HepG2 (cell line): ENCODE data around the gene THAP2. TPM values are rescaled to one million over a fixed set of nuclear protein-coding genes. Genes with fewer than 3 reads are reported as not detected.

Experiments
- HDAC6 ChIP-seq: fragments of 200-600 bp; sonication (generic); IDR thresholded peaks from 2 replicates; pipeline ENCODE4 v1.7.0; 2017; ENCODE audit warnings: mild to moderate bottlenecking, antibody characterized with exemption, low read length, low read depth
- KAT2B ChIP-seq: fragments of 150-350 bp; IDR thresholded peaks from 2 replicates; pipeline ENCODE4 v1.6.1; 2014; ENCODE audit warnings: low read depth, low read length, borderline replicate concordance
- KAT8 ChIP-seq: IDR thresholded peaks from 2 replicates; pipeline ENCODE4 v1.6.1; 2016; ENCODE audit warnings: missing genetic modification reagents, missing compliant biosample characterization
- MIER2 ChIP-seq: IDR thresholded peaks from 2 replicates; pipeline ENCODE4 v1.6.1; 2016; ENCODE audit warnings: missing biosample characterization, missing genetic modification reagents
- NFE2 ChIP-seq: sonication (generic); formaldehyde crosslinking; IDR thresholded peaks from 2 replicates; pipeline ENCODE4 v1.4.0; 2020; ENCODE audit warnings: missing genetic modification reagents
- RAD51 ChIP-seq: fragments of 450-650 bp; IDR thresholded peaks from 2 replicates; pipeline ENCODE4 v1.6.1; 2016; ENCODE audit warnings: borderline replicate concordance
- REL ChIP-seq: sonication (generic); formaldehyde crosslinking; conservative IDR thresholded peaks from 2 replicates; pipeline ENCODE4 v1.8.0; 2022; ENCODE audit warnings: mild to moderate bottlenecking, missing genetic modification reagents, moderate library complexity
- WIZ ChIP-seq: sonication (generic); formaldehyde crosslinking; IDR thresholded peaks from 2 replicates; pipeline ENCODE4 v1.5.1; 2020; ENCODE audit warnings: mild to moderate bottlenecking, missing genetic modification reagents
- ZEB1 ChIP-seq: IDR thresholded peaks from 2 replicates; pipeline ENCODE4 v1.6.1; 2012; ENCODE audit warnings: mild to moderate bottlenecking, low read depth, inconsistent platforms; ENCODE audit not compliant: insufficient replicate concordance
- ZNF136 ChIP-seq: sonication (generic); formaldehyde crosslinking; IDR thresholded peaks from 2 replicates; pipeline ENCODE4 v1.8.1; 2022; ENCODE audit warnings: low read depth, mild to moderate bottlenecking, moderate library complexity, missing genetic modification reagents
- ZNF138 ChIP-seq: sonication (generic); formaldehyde crosslinking; IDR thresholded peaks from 2 replicates; pipeline ENCODE4 v1.5.0; 2020; ENCODE audit warnings: mild to moderate bottlenecking, low read depth, missing genetic modification reagents
- ZNF143 ChIP-seq: sonication (generic); formaldehyde crosslinking; IDR thresholded peaks from 2 replicates; pipeline ENCODE4 v1.4.0; 2020; ENCODE audit warnings: missing genetic modification reagents
- ZNF343 ChIP-seq: sonication (generic); formaldehyde crosslinking; IDR thresholded peaks from 2 replicates; pipeline ENCODE4 v1.4.0; 2020; ENCODE audit warnings: mild to moderate bottlenecking, missing genetic modification reagents
- ZNF629 ChIP-seq: sonication (generic); formaldehyde crosslinking; conservative IDR thresholded peaks from 2 replicates; pipeline ENCODE4 v1.5.0; 2020; ENCODE audit warnings: missing genetic modification reagents
- ZNF674 ChIP-seq: sonication (generic); formaldehyde crosslinking; IDR thresholded peaks from 2 replicates; pipeline ENCODE4 v1.5.0; 2020; ENCODE audit warnings: low read depth, mild to moderate bottlenecking, missing genetic modification reagents
- ZNF746 ChIP-seq: sonication (generic); formaldehyde crosslinking; IDR thresholded peaks from 2 replicates; pipeline ENCODE4 v1.8.0; 2022; ENCODE audit warnings: mild to moderate bottlenecking, missing genetic modification reagents
- ZNF777 ChIP-seq: sonication (generic); formaldehyde crosslinking; IDR thresholded peaks from 2 replicates; pipeline ENCODE4 v1.4.0; 2020; ENCODE audit warnings: missing genetic modification reagents
- ZNF782 ChIP-seq: sonication (generic); formaldehyde crosslinking; IDR thresholded peaks from 2 replicates; pipeline ENCODE4 v1.4.0; 2020; ENCODE audit warnings: missing genetic modification reagents, mild to moderate bottlenecking, borderline replicate concordance
- polyA plus RNA-seq, 8 experiments: library from polyadenylated mRNA; depleted of rRNA in 3 of 8; stranded (reverse) in 7 of 8; unstranded in 1 of 8; fragments of >200 nt; fragmentation: Illumina TruSeq in 4 of 8; extraction: Trizol in 4 of 8; gene quantifications; 2 replicates each; pipeline versions ENCODE4 v1.2.1 to v1.2.3, GENCODE V29; 2011 to 2016; ENCODE audit warnings: low read depth in 4 of 8, missing spikeins in 1 of 8, mixed read lengths in 1 of 8; ENCODE audit not compliant: insufficient read depth in 1 of 8
- total RNA-seq, 5 experiments: library from RNA; depleted of rRNA; stranded (reverse); fragments of >200 nt; fragmentation: Illumina TruSeq; extraction: Trizol; gene quantifications; 2 replicates each; pipeline ENCODE4 v1.2.3, GENCODE V29; 2016; ENCODE audit warnings: low read depth in 1 of 5
- TF ChIP-seq, protein P1 (sequence below): sonication (generic); formaldehyde crosslinking; conservative IDR thresholded peaks from 2 replicates; pipeline ENCODE4 v1.4.0; 2020; ENCODE audit warnings: missing genetic modification reagents
- TF ChIP-seq, protein P2 (sequence below): IDR thresholded peaks from 2 replicates; pipeline ENCODE4 v1.4.0; 2020; ENCODE audit warnings: mild to moderate bottlenecking, missing genetic modification reagents
- TF ChIP-seq, protein P3 (sequence below): sonication (generic); formaldehyde crosslinking; IDR thresholded peaks from 2 replicates; pipeline ENCODE4 v1.4.0; 2020; ENCODE audit warnings: mild to moderate bottlenecking, missing genetic modification reagents
- TF ChIP-seq, protein P4 (sequence below): sonication (generic); IDR thresholded peaks from 2 replicates; pipeline ENCODE4 v1.6.1; 2016; ENCODE audit warnings: low read depth, borderline replicate concordance
- TF ChIP-seq, protein P5 (sequence below): fragments of 450-650 bp; IDR thresholded peaks from 2 replicates; pipeline ENCODE4 v1.6.1; 2017; ENCODE audit warnings: mild to moderate bottlenecking

THAP2 gene
- total and polyA plus RNA-seq, 2 of the 13 experiments (the other 11 are each of a cell fraction or from before 2014, with no cell fraction given): 5.2 to 6.2 TPM

DNA sequence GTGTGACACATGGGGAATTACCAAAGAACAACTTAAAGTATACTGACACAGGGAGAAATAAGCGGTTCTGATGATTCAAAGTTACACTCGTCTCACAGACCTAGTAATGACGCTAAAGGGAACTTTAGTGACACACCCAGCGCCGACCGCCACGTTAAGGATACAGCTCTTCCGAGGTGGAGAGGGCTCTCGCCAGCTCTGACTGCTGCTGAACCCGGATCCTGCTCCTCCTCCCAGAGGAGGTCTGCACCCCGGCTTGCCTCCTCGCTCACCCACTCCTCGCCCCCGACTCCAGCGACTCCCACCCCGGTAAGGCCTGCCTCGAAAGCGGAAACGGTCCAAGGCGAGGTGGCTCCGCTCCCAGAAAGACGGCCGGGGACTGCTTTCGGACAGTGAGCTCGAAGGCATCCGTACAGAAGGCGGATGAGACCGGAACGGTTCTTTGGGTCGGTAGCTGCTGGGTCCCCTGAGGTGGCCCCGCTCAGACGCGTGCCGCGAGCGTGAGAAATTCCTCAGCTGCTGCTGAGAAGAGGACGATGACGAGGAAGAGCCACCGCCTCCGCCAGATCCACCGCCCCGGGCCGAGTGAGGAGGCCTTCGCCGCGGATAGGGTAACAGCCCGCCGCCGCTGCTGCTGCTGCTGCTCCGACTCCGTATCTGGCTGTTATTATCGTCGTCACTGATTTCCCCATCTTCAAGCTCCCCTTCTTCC, 1.1 kb upstream of the THAP2 start (continued):
- no peak for TF ChIP-seq ZNF629 (CRISPR knock-in tag)
- peak; percentile 30; the same call in 1 of the 2 replicates for TF ChIP-seq ZNF777 (CRISPR knock-in tag)
- TF ChIP-seq ZNF746 (CRISPR knock-in tag): no peak
- TF ChIP-seq, protein P1, sequence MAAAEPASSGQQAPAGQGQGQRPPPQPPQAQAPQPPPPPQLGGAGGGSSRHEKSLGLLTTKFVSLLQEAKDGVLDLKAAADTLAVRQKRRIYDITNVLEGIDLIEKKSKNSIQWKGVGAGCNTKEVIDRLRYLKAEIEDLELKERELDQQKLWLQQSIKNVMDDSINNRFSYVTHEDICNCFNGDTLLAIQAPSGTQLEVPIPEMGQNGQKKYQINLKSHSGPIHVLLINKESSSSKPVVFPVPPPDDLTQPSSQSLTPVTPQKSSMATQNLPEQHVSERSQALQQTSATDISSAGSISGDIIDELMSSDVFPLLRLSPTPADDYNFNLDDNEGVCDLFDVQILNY: no peak
- TF ChIP-seq, protein P2, sequence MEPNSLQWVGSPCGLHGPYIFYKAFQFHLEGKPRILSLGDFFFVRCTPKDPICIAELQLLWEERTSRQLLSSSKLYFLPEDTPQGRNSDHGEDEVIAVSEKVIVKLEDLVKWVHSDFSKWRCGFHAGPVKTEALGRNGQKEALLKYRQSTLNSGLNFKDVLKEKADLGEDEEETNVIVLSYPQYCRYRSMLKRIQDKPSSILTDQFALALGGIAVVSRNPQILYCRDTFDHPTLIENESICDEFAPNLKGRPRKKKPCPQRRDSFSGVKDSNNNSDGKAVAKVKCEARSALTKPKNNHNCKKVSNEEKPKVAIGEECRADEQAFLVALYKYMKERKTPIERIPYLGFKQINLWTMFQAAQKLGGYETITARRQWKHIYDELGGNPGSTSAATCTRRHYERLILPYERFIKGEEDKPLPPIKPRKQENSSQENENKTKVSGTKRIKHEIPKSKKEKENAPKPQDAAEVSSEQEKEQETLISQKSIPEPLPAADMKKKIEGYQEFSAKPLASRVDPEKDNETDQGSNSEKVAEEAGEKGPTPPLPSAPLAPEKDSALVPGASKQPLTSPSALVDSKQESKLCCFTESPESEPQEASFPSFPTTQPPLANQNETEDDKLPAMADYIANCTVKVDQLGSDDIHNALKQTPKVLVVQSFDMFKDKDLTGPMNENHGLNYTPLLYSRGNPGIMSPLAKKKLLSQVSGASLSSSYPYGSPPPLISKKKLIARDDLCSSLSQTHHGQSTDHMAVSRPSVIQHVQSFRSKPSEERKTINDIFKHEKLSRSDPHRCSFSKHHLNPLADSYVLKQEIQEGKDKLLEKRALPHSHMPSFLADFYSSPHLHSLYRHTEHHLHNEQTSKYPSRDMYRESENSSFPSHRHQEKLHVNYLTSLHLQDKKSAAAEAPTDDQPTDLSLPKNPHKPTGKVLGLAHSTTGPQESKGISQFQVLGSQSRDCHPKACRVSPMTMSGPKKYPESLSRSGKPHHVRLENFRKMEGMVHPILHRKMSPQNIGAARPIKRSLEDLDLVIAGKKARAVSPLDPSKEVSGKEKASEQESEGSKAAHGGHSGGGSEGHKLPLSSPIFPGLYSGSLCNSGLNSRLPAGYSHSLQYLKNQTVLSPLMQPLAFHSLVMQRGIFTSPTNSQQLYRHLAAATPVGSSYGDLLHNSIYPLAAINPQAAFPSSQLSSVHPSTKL (CRISPR knock-in tag): 0 out of 2 replicates have a peak, but pooled peaks have one; percentile 6
- no peak for TF ChIP-seq ZNF136
- TF ChIP-seq ZNF143 (CRISPR knock-in tag): no peak
- TF ChIP-seq ZNF674: no peak
- TF ChIP-seq ZEB1: no peak
- TF ChIP-seq KAT2B: no peak
- TF ChIP-seq REL: no peak
- TF ChIP-seq ZNF782: no peak
- TF ChIP-seq, protein P3, sequence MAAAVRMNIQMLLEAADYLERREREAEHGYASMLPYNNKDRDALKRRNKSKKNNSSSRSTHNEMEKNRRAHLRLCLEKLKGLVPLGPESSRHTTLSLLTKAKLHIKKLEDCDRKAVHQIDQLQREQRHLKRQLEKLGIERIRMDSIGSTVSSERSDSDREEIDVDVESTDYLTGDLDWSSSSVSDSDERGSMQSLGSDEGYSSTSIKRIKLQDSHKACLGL (CRISPR knock-in tag): no peak
- TF ChIP-seq WIZ (CRISPR knock-in tag): no peak
- TF ChIP-seq HDAC6: no peak
- TF ChIP-seq, protein P4, sequence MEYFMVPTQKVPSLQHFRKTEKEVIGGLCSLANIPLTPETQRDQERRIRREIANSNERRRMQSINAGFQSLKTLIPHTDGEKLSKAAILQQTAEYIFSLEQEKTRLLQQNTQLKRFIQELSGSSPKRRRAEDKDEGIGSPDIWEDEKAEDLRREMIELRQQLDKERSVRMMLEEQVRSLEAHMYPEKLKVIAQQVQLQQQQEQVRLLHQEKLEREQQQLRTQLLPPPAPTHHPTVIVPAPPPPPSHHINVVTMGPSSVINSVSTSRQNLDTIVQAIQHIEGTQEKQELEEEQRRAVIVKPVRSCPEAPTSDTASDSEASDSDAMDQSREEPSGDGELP: no peak
- TF ChIP-seq ZNF343 (CRISPR knock-in tag): no peak; the same call in 1 of the 2 replicates
- no peak for TF ChIP-seq NFE2 (CRISPR knock-in tag)
- TF ChIP-seq ZNF138: no peak
- no peak for TF ChIP-seq KAT8
- TF ChIP-seq RAD51: no peak
- TF ChIP-seq, protein P5, sequence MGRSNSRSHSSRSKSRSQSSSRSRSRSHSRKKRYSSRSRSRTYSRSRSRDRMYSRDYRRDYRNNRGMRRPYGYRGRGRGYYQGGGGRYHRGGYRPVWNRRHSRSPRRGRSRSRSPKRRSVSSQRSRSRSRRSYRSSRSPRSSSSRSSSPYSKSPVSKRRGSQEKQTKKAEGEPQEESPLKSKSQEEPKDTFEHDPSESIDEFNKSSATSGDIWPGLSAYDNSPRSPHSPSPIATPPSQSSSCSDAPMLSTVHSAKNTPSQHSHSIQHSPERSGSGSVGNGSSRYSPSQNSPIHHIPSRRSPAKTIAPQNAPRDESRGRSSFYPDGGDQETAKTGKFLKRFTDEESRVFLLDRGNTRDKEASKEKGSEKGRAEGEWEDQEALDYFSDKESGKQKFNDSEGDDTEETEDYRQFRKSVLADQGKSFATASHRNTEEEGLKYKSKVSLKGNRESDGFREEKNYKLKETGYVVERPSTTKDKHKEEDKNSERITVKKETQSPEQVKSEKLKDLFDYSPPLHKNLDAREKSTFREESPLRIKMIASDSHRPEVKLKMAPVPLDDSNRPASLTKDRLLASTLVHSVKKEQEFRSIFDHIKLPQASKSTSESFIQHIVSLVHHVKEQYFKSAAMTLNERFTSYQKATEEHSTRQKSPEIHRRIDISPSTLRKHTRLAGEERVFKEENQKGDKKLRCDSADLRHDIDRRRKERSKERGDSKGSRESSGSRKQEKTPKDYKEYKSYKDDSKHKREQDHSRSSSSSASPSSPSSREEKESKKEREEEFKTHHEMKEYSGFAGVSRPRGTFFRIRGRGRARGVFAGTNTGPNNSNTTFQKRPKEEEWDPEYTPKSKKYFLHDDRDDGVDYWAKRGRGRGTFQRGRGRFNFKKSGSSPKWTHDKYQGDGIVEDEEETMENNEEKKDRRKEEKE: no peak
- TF ChIP-seq MIER2 (CRISPR knock-in tag): no peak
